Natural killer cell (primary cell): Measurements from ENCODE around the gene RDH8. TPM values are rescaled to one million over a fixed set of nuclear protein-coding genes. Genes with fewer than 3 reads are reported as not detected.
A peak's percentile ranks its signal among the peaks of the same experiment; 100 is the strongest.

ENCODE experiments used
- ATAC-seq, 3 donors: fragments of 150-1000 bp in 2 of 3; fragments of 200-7000 bp in 1 of 3; cut with Tn5 transposase; 1 replicate in 1 of 3; 2 replicates in 2 of 3; pipeline ENCODE4 v1.10.0; 2021; ENCODE audit warnings: mild to moderate bottlenecking in 2 of 3, moderate library complexity in 2 of 3
- DNase-seq, 2 donors: peaks; one replicate each; pipeline versions ENCODE4 v3.0.0 to v3.0.0-alpha.2; 2013 to 2021; ENCODE audit warnings: mixed read lengths in 1 of 2
- H3K27ac ChIP-seq: one replicate; pipeline ENCODE4 v1.5.1; 2013; ENCODE audit warnings: mild to moderate bottlenecking, low read length
- H3K27me3 ChIP-seq: one replicate; pipeline ENCODE4 v1.6.1; 2013; ENCODE audit warnings: low read length; ENCODE audit not compliant: control insufficient read depth, insufficient read depth
- H3K36me3 ChIP-seq: one replicate; pipeline ENCODE4 v1.6.1; 2013; ENCODE audit warnings: low read length; ENCODE audit not compliant: control insufficient read depth, insufficient read depth
- H3K4me1 ChIP-seq: one replicate; pipeline ENCODE4 v1.6.1; 2013; ENCODE audit warnings: low read length; ENCODE audit not compliant: control insufficient read depth, insufficient read depth
- H3K4me3 ChIP-seq: one replicate; pipeline ENCODE4 v1.5.1; 2013; ENCODE audit warnings: low read length
- H3K9me3 ChIP-seq: one replicate; pipeline ENCODE4 v1.6.1; 2013; ENCODE audit warnings: low read length; ENCODE audit not compliant: control insufficient read depth, insufficient read depth
- H3K27ac Mint-ChIP-seq, 2 donors: one replicate each; pipeline ENCODE4 v1.8.0; 2022; ENCODE audit warnings: mild to moderate bottlenecking in 2 of 2, mixed read lengths in 2 of 2, moderate library complexity in 1 of 2
- H3K27me3 Mint-ChIP-seq, 2 donors: one replicate each; pipeline ENCODE4 v1.8.0; 2022; ENCODE audit warnings: low read depth in 2 of 2, mixed read lengths in 2 of 2
- H3K36me3 Mint-ChIP-seq: one replicate; pipeline ENCODE4 v1.8.0; 2022; ENCODE audit warnings: mixed read lengths
- H3K4me1 Mint-ChIP-seq, 2 donors: one replicate each; pipeline ENCODE4 v1.8.0; 2022; ENCODE audit warnings: mixed read lengths in 2 of 2
- H3K4me3 Mint-ChIP-seq: one replicate; pipeline ENCODE4 v1.8.0; 2022; ENCODE audit warnings: mild to moderate bottlenecking, moderate library complexity, mixed read lengths
- H3K9me3 Mint-ChIP-seq, 2 donors: one replicate each; pipeline ENCODE4 v1.8.0; 2022; ENCODE audit warnings: mixed read lengths in 2 of 2
- CTCF ChIP-seq: fragments of 200-600 bp; IDR thresholded peaks from one replicate; pipeline ENCODE4 v1.8.0; 2022; ENCODE audit warnings: antibody characterized with exemption
- WGBS: methylation state at CpG from one replicate; pipeline ENCODE4 v1.1.7; 2013; ENCODE audit warnings: missing lambda C conversion rate; ENCODE audit not compliant: insufficient coverage; 5-methylcytosine and 5-hydroxymethylcytosine counted together
- intact Hi-C: fragments of 100-400 bp; cut with micrococcal nuclease; formaldehyde crosslinking; loops from one replicate; pipeline ENCODE4 v1.14.2; 2022
- total RNA-seq, 4 donors: library from RNA; stranded (reverse); fragments of 120-200 nt in 1 of 4; gene quantifications; one replicate each; pipeline versions ENCODE4 v1.2.3 to v1.2.4, GENCODE V29; 2013 to 2022

The RDH8 gene
- total RNA-seq, 3 donors from 2014 or later (not counting 1 experiment from before 2014, with no cell fraction given) = not detected

DNA sequence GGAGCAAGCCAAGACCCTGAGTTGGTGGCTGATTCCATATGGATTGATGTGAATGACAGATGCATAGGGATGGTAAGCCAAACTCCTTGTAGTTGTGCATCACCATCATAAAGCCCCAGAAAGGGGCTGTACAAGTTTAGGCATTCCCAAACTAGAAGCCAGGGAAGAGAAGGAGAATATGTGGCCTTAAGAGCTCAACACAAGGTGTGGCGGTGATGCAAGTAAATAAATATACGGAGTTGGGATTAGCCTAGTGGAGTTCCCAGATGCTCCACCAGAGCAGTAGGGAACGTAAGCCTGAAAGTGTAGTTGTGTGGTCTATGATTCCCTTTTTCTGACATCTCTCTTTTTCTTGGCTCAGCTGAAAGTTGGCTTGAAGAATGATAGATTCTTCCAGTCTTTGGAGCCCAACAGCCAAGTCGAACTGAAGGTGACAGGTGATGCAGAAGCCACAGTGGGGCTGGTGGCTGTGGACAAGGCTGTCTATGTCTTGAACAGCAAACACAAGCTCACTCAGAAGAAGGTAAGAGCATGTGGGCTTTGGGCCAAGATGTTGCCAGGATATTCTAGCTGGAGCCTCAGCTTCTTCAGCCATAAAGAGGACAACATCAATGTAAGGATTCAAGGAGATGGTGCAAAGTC lies 30.1 kb downstream of the RDH8 start:
- H3K4me3 Mint-ChIP-seq = no peak overlapping the region
- H3K36me3 Mint-ChIP-seq = no peaks in the 10 kb centered on the region
- DNase-seq (no peak), ATAC-seq (no peak)
- H3K27me3 Mint-ChIP-seq = peaks cover 15 to 19% of the 10 kb centered on the region in 2 donors
- peaks cover 6 to 9% of the 10 kb centered on the region in 2 donors for H3K4me1 Mint-ChIP-seq
- H3K4me3 ChIP-seq = no peak overlapping the region
- H3K27ac Mint-ChIP-seq = no peak overlapping the region
- H3K4me1 ChIP-seq = no peaks in the 10 kb centered on the region
- no peak for TF ChIP-seq CTCF
- peaks cover 15% of the 10 kb centered on the region for H3K9me3 ChIP-seq
- H3K36me3 ChIP-seq = no peaks in the 10 kb centered on the region
- H3K27ac ChIP-seq = no peak overlapping the region
- H3K9me3 Mint-ChIP-seq = no peaks in the 10 kb centered on the region
- peaks cover 3% of the 10 kb centered on the region for H3K27me3 ChIP-seq
- WGBS = 75% methylated on average over 4 of the region's 4 CpGs
- intact Hi-C loops = no loop called here

- Mint-ChIP-seq H3K36me3 (no peaks in the 10 kb centered on the region), H3K4me3 (no peak overlapping the region), H3K9me3 (no peaks in the 10 kb centered on the region), H3K27me3 (peaks cover 10 to 19% of the 10 kb centered on the region in 2 donors), H3K27ac (no peak overlapping the region), H3K4me1 (peaks cover 6 to 9% of the 10 kb centered on the region in 2 donors)
- Histone ChIP-seq H3K9me3 (peaks cover 15% of the 10 kb centered on the region), H3K27ac (no peak overlapping the region), H3K4me1 (no peaks in the 10 kb centered on the region), H3K27me3 (peaks cover 2% of the 10 kb centered on the region), H3K36me3 (no peaks in the 10 kb centered on the region), H3K4me3 (no peak overlapping the region)
- intact Hi-C loops = no loop called here
- DNase-seq (no peak), ATAC-seq (peak in 1 of 3 donors; percentile 60)
- TF ChIP-seq CTCF = no peak
- WGBS = no CpG with 5 or more reads among the region's 1 CpG
These were observed 31.1 kb downstream of the RDH8 start for GRCh38 chr19:10044390-10044789.

- DNase-seq = no peak
- no peak for TF ChIP-seq CTCF
- Mint-ChIP-seq H3K4me3 (no peak overlapping the region), H3K27me3 (peaks cover 10 to 19% of the 10 kb centered on the region in 2 donors), H3K36me3 (no peaks in the 10 kb centered on the region), H3K9me3 (no peaks in the 10 kb centered on the region), H3K4me1 (peaks cover 6 to 9% of the 10 kb centered on the region in 2 donors), H3K27ac (no peak overlapping the region)
- H3K36me3 ChIP-seq = no peaks in the 10 kb centered on the region
- ATAC-seq = no peak
- intact Hi-C loops = no loop called here
- H3K27me3 ChIP-seq = peaks cover 2% of the 10 kb centered on the region
- no peaks in the 10 kb centered on the region for H3K4me1 ChIP-seq
- peaks cover 15% of the 10 kb centered on the region for H3K9me3 ChIP-seq
- H3K27ac ChIP-seq = no peak overlapping the region
- no peak overlapping the region for H3K4me3 ChIP-seq
- WGBS = 83% methylated on average over 1 of the region's 1 CpG
These were observed 32.1 kb downstream of the RDH8 start for GRCh38 chr19:10045371-10045770.

- TF ChIP-seq CTCF = no peak
- no peaks in the 10 kb centered on the region for H3K36me3 Mint-ChIP-seq
These were observed 36.3 kb downstream of the RDH8 start for GRCh38 chr19:10049626-10050025.

More at GRCh38 chr19:10049626-10050025, 36.3 kb downstream of the RDH8 start:
- Mint-ChIP-seq H3K4me1 (peaks cover 0 to 4% of the 10 kb centered on the region in 2 donors), H3K4me3 (no peak overlapping the region), H3K9me3 (no peaks in the 10 kb centered on the region), H3K27me3 (peaks cover 4 to 5% of the 10 kb centered on the region in 2 donors), H3K27ac (no peak overlapping the region)
- no peaks in the 10 kb centered on the region for H3K9me3 ChIP-seq
- no peaks in the 10 kb centered on the region for H3K4me1 ChIP-seq
- H3K36me3 ChIP-seq = no peaks in the 10 kb centered on the region
- intact Hi-C loops = no loop called here
- no peak overlapping the region for H3K27ac ChIP-seq
- ATAC-seq = no peak
- peaks cover 2% of the 10 kb centered on the region for H3K27me3 ChIP-seq
- 76% methylated on average over 2 of the region's 2 CpGs for WGBS
- no peak overlapping the region for H3K4me3 ChIP-seq
- no peak for DNase-seq
